ENCODE data around the gene CACNB2. TPM values are rescaled to one million over a fixed set of nuclear protein-coding genes. Genes with fewer than 3 reads are reported as not detected.
"Not testable (repeated sequence)": the region's sequence is repeated elsewhere in the genome, so short reads cannot be mapped to it uniquely, and the experiment has no call there.

CACNB2 gene
- total and polyA plus RNA-seq, 3 experiments from 2014 or later, result 0.14 TPM; not detected in 2

GRCh38 chr10:18438361-18439126 is 298.3 kb downstream of the CACNB2 start:
- ChIA-PET POLR2A (no interaction called here), CTCF (no interaction called here)
- H3K27ac Mint-ChIP-seq, result no peak overlapping the region
- no peaks in the 10 kb centered on the region for H3K36me3 ChIP-seq (ENCODE audit: insufficient read depth, low read length)
- H3K4me3 Mint-ChIP-seq, result no peak overlapping the region
- peaks cover 0 to 5% of the 10 kb centered on the region in 2 donors for H3K27me3 Mint-ChIP-seq
- H3K27ac ChIP-seq (ENCODE audit: low read depth, low read length), result no peak overlapping the region
- H3K36me3 Mint-ChIP-seq, result no peaks in the 10 kb centered on the region
- no peaks in the 10 kb centered on the region for H3K27me3 ChIP-seq (ENCODE audit: insufficient read depth, low read length, poor library complexity, severe bottlenecking)
- no peaks in the 10 kb centered on the region for H3K9me3 Mint-ChIP-seq
- H3K9me3 ChIP-seq (ENCODE audit: low read length), result no peaks in the 10 kb centered on the region
- no peak for DNase-seq
- H3K4me1 Mint-ChIP-seq, result no peaks in the 10 kb centered on the region
- H3K4me3 ChIP-seq (ENCODE audit: low read length), result no peak overlapping the region
- no peaks in the 10 kb centered on the region for H3K4me1 ChIP-seq (ENCODE audit: insufficient read depth, low read length)

GRCh38 chr10:18439601-18440000 is 299.4 kb downstream of the CACNB2 start:
- POLR2A ChIA-PET, result no interaction called here
- H3K4me1 Mint-ChIP-seq, result no peaks in the 10 kb centered on the region
- H3K9me3 Mint-ChIP-seq, result no peaks in the 10 kb centered on the region
- no peak overlapping the region for H3K27ac ChIP-seq (ENCODE audit: low read depth, low read length)
- peaks cover 0 to 5% of the 10 kb centered on the region in 2 donors for H3K27me3 Mint-ChIP-seq
- DNase-seq, result no peak
- no peak overlapping the region for H3K27ac Mint-ChIP-seq
- no peaks in the 10 kb centered on the region for H3K9me3 ChIP-seq (ENCODE audit: low read length)
- no peaks in the 10 kb centered on the region for H3K36me3 Mint-ChIP-seq
- H3K27me3 ChIP-seq (ENCODE audit: insufficient read depth, low read length, poor library complexity, severe bottlenecking), result no peaks in the 10 kb centered on the region
- CTCF ChIA-PET, result no interaction called here
- no peaks in the 10 kb centered on the region for H3K4me1 ChIP-seq (ENCODE audit: insufficient read depth, low read length)
- no peak overlapping the region for H3K4me3 ChIP-seq (ENCODE audit: low read length)
- H3K4me3 Mint-ChIP-seq, result no peak overlapping the region
- H3K36me3 ChIP-seq (ENCODE audit: insufficient read depth, low read length), result no peaks in the 10 kb centered on the region

GRCh38 chr10:18445635-18446034 is 305.4 kb downstream of the CACNB2 start:
- H3K4me1 Mint-ChIP-seq; H3K9me3 Mint-ChIP-seq; H3K27me3 ChIP-seq (ENCODE audit: insufficient read depth, low read length, poor library complexity, severe bottlenecking); H3K9me3 ChIP-seq (ENCODE audit: low read length); H3K4me3 Mint-ChIP-seq; POLR2A ChIA-PET; H3K36me3 Mint-ChIP-seq; H3K4me3 ChIP-seq (ENCODE audit: low read length); H3K27ac ChIP-seq (ENCODE audit: low read depth, low read length); H3K4me1 ChIP-seq (ENCODE audit: insufficient read depth, low read length); DNase-seq; H3K27ac Mint-ChIP-seq; H3K27me3 Mint-ChIP-seq; H3K36me3 ChIP-seq (ENCODE audit: insufficient read depth, low read length); CTCF ChIA-PET: not testable (repeated sequence)

- peaks cover 5 to 7% of the 10 kb centered on the region in 2 donors for H3K27me3 Mint-ChIP-seq
- ChIA-PET CTCF (no interaction called here), POLR2A (no interaction called here)
- no peaks in the 10 kb centered on the region for H3K9me3 Mint-ChIP-seq
- no peak overlapping the region for H3K4me3 Mint-ChIP-seq
- no peaks in the 10 kb centered on the region for H3K4me1 ChIP-seq (ENCODE audit: insufficient read depth, low read length)
- H3K27me3 ChIP-seq (ENCODE audit: insufficient read depth, low read length, poor library complexity, severe bottlenecking), result no peaks in the 10 kb centered on the region
- H3K36me3 Mint-ChIP-seq, result no peaks in the 10 kb centered on the region
- H3K36me3 ChIP-seq (ENCODE audit: insufficient read depth, low read length), result no peaks in the 10 kb centered on the region
- no peak overlapping the region for H3K27ac ChIP-seq (ENCODE audit: low read depth, low read length)
- DNase-seq, result no peak
- H3K4me3 ChIP-seq (ENCODE audit: low read length), result no peak overlapping the region
- no peak overlapping the region for H3K27ac Mint-ChIP-seq
- H3K4me1 Mint-ChIP-seq, result no peaks in the 10 kb centered on the region
- no peaks in the 10 kb centered on the region for H3K9me3 ChIP-seq (ENCODE audit: low read length)
Measured at GRCh38 chr10:18446205-18446604, 306.0 kb downstream of the CACNB2 start.

- ChIA-PET POLR2A (no interaction called here), CTCF (no interaction called here)
- Mint-ChIP-seq H3K27me3 (peaks cover 3 to 7% of the 10 kb centered on the region in 2 donors), H3K4me1 (no peaks in the 10 kb centered on the region), H3K27ac (no peak overlapping the region), H3K36me3 (no peaks in the 10 kb centered on the region), H3K9me3 (no peaks in the 10 kb centered on the region), H3K4me3 (no peak overlapping the region)
- H3K4me1 ChIP-seq (ENCODE audit: insufficient read depth, low read length), result no peaks in the 10 kb centered on the region
- H3K36me3 ChIP-seq (ENCODE audit: insufficient read depth, low read length), result no peaks in the 10 kb centered on the region
- no peak overlapping the region for H3K4me3 ChIP-seq (ENCODE audit: low read length)
- DNase-seq, result no peak
- no peaks in the 10 kb centered on the region for H3K27me3 ChIP-seq (ENCODE audit: insufficient read depth, low read length, poor library complexity, severe bottlenecking)
- no peak overlapping the region for H3K27ac ChIP-seq (ENCODE audit: low read depth, low read length)
- H3K9me3 ChIP-seq (ENCODE audit: low read length), result no peaks in the 10 kb centered on the region
Measured at GRCh38 chr10:18449611-18450026, 309.4 kb downstream of the CACNB2 start.

GRCh38 chr10:18450298-18450697 is 310.1 kb downstream of the CACNB2 start:
- Mint-ChIP-seq H3K4me3 (no peak overlapping the region), H3K4me1 (no peaks in the 10 kb centered on the region), H3K9me3 (no peaks in the 10 kb centered on the region), H3K27ac (no peak overlapping the region), H3K27me3 (peaks cover 2 to 6% of the 10 kb centered on the region in 2 donors), H3K36me3 (no peaks in the 10 kb centered on the region)
- no peak for DNase-seq
- no peaks in the 10 kb centered on the region for H3K27me3 ChIP-seq (ENCODE audit: insufficient read depth, low read length, poor library complexity, severe bottlenecking)
- H3K27ac ChIP-seq (ENCODE audit: low read depth, low read length), result no peak overlapping the region
- H3K4me1 ChIP-seq (ENCODE audit: insufficient read depth, low read length), result no peaks in the 10 kb centered on the region
- ChIA-PET CTCF (no interaction called here), POLR2A (no interaction called here)
- no peak overlapping the region for H3K4me3 ChIP-seq (ENCODE audit: low read length)
- no peaks in the 10 kb centered on the region for H3K36me3 ChIP-seq (ENCODE audit: insufficient read depth, low read length)
- H3K9me3 ChIP-seq (ENCODE audit: low read length), result no peaks in the 10 kb centered on the region

GRCh38 chr10:18455086-18455884 is 315.1 kb downstream of the CACNB2 start:
- Mint-ChIP-seq H3K36me3 (no peaks in the 10 kb centered on the region), H3K27me3 (no peaks in the 10 kb centered on the region), H3K4me3 (no peak overlapping the region), H3K27ac (peak overlapping the region in 1 of 8 donors; percentile 11), H3K4me1 (no peaks in the 10 kb centered on the region), H3K9me3 (no peaks in the 10 kb centered on the region)
- no peaks in the 10 kb centered on the region for H3K36me3 ChIP-seq (ENCODE audit: insufficient read depth, low read length)
- DNase-seq, result no peak
- H3K4me1 ChIP-seq (ENCODE audit: insufficient read depth, low read length), result no peaks in the 10 kb centered on the region
- H3K27ac ChIP-seq (ENCODE audit: low read depth, low read length), result no peak overlapping the region
- no peaks in the 10 kb centered on the region for H3K9me3 ChIP-seq (ENCODE audit: low read length)
- no peaks in the 10 kb centered on the region for H3K27me3 ChIP-seq (ENCODE audit: insufficient read depth, low read length, poor library complexity, severe bottlenecking)
- no peak overlapping the region for H3K4me3 ChIP-seq (ENCODE audit: low read length)
- POLR2A ChIA-PET, result no interaction called here
- CTCF ChIA-PET, result no interaction called here

- DNase-seq, result no peak
- H3K9me3 ChIP-seq (ENCODE audit: low read length), result no peaks in the 10 kb centered on the region
- no peaks in the 10 kb centered on the region for H3K4me1 ChIP-seq (ENCODE audit: insufficient read depth, low read length)
- H3K4me1 Mint-ChIP-seq, result no peaks in the 10 kb centered on the region
- H3K4me3 Mint-ChIP-seq, result no peak overlapping the region
- no peaks in the 10 kb centered on the region for H3K27me3 ChIP-seq (ENCODE audit: insufficient read depth, low read length, poor library complexity, severe bottlenecking)
- no peak overlapping the region for H3K27ac ChIP-seq (ENCODE audit: low read depth, low read length)
- POLR2A ChIA-PET, result no interaction called here
- no peaks in the 10 kb centered on the region for H3K9me3 Mint-ChIP-seq
- H3K27ac Mint-ChIP-seq, result no peak overlapping the region
- no peaks in the 10 kb centered on the region for H3K36me3 ChIP-seq (ENCODE audit: insufficient read depth, low read length)
- no peak overlapping the region for H3K4me3 ChIP-seq (ENCODE audit: low read length)
- CTCF ChIA-PET, result no interaction called here
- no peaks in the 10 kb centered on the region for H3K36me3 Mint-ChIP-seq
- H3K27me3 Mint-ChIP-seq, result no peaks in the 10 kb centered on the region
Measured at GRCh38 chr10:18456984-18457383, 316.8 kb downstream of the CACNB2 start.
